Measurements from ENCODE around the gene GAS2L2. TPM values are rescaled to one million over a fixed set of nuclear protein-coding genes. Genes with fewer than 3 reads are reported as not detected.

Gene GAS2L2
- total RNA-seq, 3 donors from 2014 or later, result 0.29 to 0.33 (median 0.32) TPM

DNA sequence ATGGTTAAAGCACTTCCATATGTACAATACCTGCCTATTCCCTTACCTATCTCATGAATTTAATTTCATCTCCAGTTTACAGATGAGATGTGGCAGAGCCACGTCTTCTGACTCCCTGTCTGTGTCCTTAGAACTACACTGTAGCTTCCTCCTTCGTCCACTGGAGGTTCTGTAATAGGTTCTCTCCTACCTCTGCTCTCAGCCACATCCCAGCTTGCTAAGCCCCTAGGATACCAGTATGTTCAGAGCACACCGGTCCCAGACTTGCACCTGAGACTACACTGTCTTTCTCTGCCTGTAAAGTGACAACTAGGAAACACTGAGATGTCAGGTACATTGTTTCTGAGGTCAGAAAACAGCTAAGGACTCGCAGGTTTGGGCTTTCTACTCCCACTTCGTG lies 25.4 kb downstream of the GAS2L2 start:
- intact Hi-C loops (cut with DNase I; ENCODE audit: low total_unique reads), result no loop called here
- no peaks in the 10 kb centered on the region for H3K36me3 ChIP-seq

DNA sequence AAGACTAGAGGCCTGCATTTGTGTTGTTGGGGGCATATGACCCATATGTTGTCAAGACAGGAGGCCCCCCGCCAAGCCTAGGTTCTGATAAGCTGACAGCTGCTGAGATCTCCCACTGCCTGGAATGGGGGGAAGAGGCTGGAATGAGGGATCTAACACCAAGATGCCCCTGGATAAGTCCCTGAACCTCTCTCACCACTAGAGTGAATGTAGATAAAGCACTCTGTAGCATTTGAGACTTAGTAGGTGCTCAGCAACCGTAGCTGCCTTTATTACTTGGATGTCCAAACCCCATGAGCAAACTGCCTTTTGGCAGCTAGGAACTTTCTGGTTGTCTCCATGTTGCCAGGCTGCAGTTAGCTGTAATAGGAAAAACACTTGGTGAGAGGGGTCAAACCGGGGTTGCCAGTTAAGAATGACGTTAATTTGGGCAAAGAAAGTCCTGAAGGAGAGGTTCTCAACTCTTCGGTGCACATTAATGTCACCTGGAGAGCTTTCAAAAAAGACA lies 26.0 kb downstream of the GAS2L2 start:
- Histone ChIP-seq H3K27me3 (no peaks in the 10 kb centered on the region), H3K27ac (no peak overlapping the region), H3K36me3 (no peaks in the 10 kb centered on the region), H3K9me3 (no peaks in the 10 kb centered on the region), H3K4me3 (no peak overlapping the region), H3K4me1 (peaks cover 0 to 3% of the 10 kb centered on the region in 2 donors)
- no peak for DNase-seq (ENCODE audit: low spot score in 2 of 2)
- intact Hi-C loops (cut with DNase I; ENCODE audit: low total_unique reads), result no loop called here
- no peak for TF ChIP-seq POLR2AphosphoS5 (IDR thresholded peaks at IDR 0.05)

More for the DNA sequence above, 25.4 kb downstream of the GAS2L2 start:
- no peak for DNase-seq (ENCODE audit: low spot score in 2 of 2)
- Histone ChIP-seq H3K4me1 (peaks cover 0 to 3% of the 10 kb centered on the region in 2 donors), H3K27me3 (no peaks in the 10 kb centered on the region), H3K27ac (no peak overlapping the region), H3K9me3 (no peaks in the 10 kb centered on the region), H3K4me3 (no peak overlapping the region)
- TF ChIP-seq, protein P1, sequence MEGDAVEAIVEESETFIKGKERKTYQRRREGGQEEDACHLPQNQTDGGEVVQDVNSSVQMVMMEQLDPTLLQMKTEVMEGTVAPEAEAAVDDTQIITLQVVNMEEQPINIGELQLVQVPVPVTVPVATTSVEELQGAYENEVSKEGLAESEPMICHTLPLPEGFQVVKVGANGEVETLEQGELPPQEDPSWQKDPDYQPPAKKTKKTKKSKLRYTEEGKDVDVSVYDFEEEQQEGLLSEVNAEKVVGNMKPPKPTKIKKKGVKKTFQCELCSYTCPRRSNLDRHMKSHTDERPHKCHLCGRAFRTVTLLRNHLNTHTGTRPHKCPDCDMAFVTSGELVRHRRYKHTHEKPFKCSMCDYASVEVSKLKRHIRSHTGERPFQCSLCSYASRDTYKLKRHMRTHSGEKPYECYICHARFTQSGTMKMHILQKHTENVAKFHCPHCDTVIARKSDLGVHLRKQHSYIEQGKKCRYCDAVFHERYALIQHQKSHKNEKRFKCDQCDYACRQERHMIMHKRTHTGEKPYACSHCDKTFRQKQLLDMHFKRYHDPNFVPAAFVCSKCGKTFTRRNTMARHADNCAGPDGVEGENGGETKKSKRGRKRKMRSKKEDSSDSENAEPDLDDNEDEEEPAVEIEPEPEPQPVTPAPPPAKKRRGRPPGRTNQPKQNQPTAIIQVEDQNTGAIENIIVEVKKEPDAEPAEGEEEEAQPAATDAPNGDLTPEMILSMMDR (IDR thresholded peaks at IDR 0.05), result no peak
- TF ChIP-seq POLR2A (IDR thresholded peaks at IDR 0.05) (no peak), POLR2AphosphoS5 (IDR thresholded peaks at IDR 0.05) (no peak)

DNA sequence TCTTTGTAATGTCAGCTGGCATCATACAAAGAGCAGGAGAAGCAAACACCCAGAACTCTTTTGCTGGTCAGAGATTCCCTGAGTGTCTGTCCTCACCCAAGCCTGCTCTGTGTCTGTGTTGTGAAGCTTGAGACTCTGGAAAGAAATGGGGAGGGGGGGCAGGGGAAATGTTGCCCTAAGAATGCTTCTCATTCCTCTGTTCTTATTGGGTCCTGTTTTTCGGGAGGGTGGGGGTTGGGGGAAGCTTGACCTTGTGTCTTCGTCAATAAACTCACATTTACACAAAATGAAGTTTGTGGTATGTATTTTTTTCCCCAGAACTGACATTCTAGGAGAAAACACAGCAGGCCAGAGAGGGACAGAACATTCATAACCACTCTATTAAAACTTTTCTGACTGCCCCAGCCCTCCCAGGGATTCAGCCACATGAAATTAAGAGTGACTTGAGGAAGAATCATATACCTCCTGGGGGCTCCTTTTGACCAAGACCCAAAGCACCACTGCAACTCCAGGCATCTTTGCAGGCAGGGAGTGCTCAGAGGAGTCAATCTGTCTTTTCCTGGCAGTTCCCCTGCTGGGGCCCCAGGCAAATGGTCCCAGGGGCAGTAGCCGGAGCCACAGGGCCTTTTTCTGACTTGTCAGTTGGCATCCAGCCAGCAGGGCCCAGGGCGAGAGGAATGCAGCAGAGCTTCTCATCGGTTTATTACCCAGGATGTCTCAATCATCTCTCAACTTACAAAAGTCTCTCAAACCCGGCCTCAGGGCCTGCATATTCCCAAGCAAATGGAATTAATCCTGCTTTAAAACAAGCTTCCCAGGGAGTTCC lies 26.7 kb downstream of the GAS2L2 start:
- no peak for TF ChIP-seq POLR2AphosphoS5 (IDR thresholded peaks at IDR 0.05)
- TF ChIP-seq, protein P1 (IDR thresholded peaks at IDR 0.05), result no peak
- no peak for TF ChIP-seq POLR2A (IDR thresholded peaks at IDR 0.05)
- no peak overlapping the region for H3K4me3 ChIP-seq
- no peak for DNase-seq (ENCODE audit: low spot score in 2 of 2)
- no peak overlapping the region for H3K27ac ChIP-seq
- H3K36me3 ChIP-seq, result no peaks in the 10 kb centered on the region
- H3K4me1 ChIP-seq, result peaks cover 0 to 3% of the 10 kb centered on the region in 2 donors
- no peaks in the 10 kb centered on the region for H3K27me3 ChIP-seq
- intact Hi-C loops (cut with DNase I; ENCODE audit: low total_unique reads), result no loop called here
- H3K9me3 ChIP-seq, result no peaks in the 10 kb centered on the region

GRCh38 chr17:35725802-35726126 lies 27.3 kb downstream of the GAS2L2 start:
- Histone ChIP-seq H3K4me3 (no peak overlapping the region), H3K4me1 (no peaks in the 10 kb centered on the region), H3K27me3 (no peaks in the 10 kb centered on the region), H3K27ac (peak overlapping the region in 1 of 2 donors; percentile 30), H3K9me3 (no peaks in the 10 kb centered on the region), H3K36me3 (no peaks in the 10 kb centered on the region)
- no peak for DNase-seq (ENCODE audit: low spot score in 2 of 2)
- no peak for TF ChIP-seq POLR2A (IDR thresholded peaks at IDR 0.05)
- TF ChIP-seq, protein P1 (IDR thresholded peaks at IDR 0.05), result no peak
- no peak for TF ChIP-seq POLR2AphosphoS5 (IDR thresholded peaks at IDR 0.05)
- intact Hi-C loops (cut with DNase I; ENCODE audit: low total_unique reads), result no loop called here

DNA sequence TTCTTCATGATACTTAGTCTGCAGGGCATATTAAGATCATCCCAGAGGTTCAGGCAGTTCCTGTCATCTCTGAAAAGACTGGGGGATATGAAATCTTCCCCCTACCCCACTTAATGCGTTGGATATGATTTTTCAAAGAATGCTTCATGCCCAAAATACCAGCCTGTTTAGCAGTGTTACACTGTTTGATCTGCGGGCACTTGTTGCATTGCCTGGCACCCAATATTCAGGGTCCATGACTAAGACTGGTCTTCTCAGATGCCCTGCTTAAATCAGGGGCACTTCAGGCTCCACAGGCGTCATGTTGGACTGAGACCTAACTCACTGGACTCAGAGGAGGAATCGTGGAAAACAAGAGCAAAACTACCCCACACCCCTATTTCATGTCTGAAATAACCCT lies 28.0 kb downstream of the GAS2L2 start:
- Histone ChIP-seq H3K4me1 (no peaks in the 10 kb centered on the region), H3K4me3 (no peak overlapping the region), H3K9me3 (no peaks in the 10 kb centered on the region), H3K36me3 (no peaks in the 10 kb centered on the region), H3K27ac (no peak overlapping the region), H3K27me3 (no peaks in the 10 kb centered on the region)
- no peak for TF ChIP-seq POLR2AphosphoS5 (IDR thresholded peaks at IDR 0.05)
- no peak for TF ChIP-seq POLR2A (IDR thresholded peaks at IDR 0.05)
- TF ChIP-seq, protein P1 (IDR thresholded peaks at IDR 0.05), result no peak
- intact Hi-C loops (cut with DNase I; ENCODE audit: low total_unique reads), result no loop called here
- no peak for DNase-seq (ENCODE audit: low spot score in 2 of 2)

Measured in breast epithelium (tissue), 4 donors.